CD4-positive, alpha-beta T cell (primary cell): ENCODE results near the gene NDUFB8. TPM values are rescaled to one million over a fixed set of nuclear protein-coding genes. Genes with fewer than 3 reads are reported as not detected.

Experiments
- ATAC-seq: fragments of 200-7000 bp; cut with Tn5 transposase; one replicate; pipeline ENCODE4 v1.10.0; 2022; ENCODE audit warnings: mild to moderate bottlenecking; ENCODE audit not compliant: poor library complexity
- CTCF ChIA-PET: fragments of 350-600 bp; sonication (Branson Sonifier 250); formaldehyde crosslinking; loops from one replicate; lab custom pipeline; 2021; ENCODE audit warnings: antibody characterized with exemption, inconsistent platforms; lab: Charles Lee
- POLR2A ChIA-PET: fragments of 350-600 bp; sonication (Branson Sonifier 250); formaldehyde crosslinking; loops from one replicate; lab custom pipeline; 2021; ENCODE audit warnings: antibody characterized with exemption, inconsistent platforms; lab: Charles Lee
- DNase-seq, 14 experiments: peaks; one replicate each; pipeline ENCODE4 v3.0.0-alpha.2; 2013 to 2020; ENCODE audit warnings: mixed read lengths in 2 of 14
- H3K27ac ChIP-seq, 2 donors: one replicate each; pipeline versions ENCODE4 v1.5.1 to v1.7.0; 2013; ENCODE audit warnings: low read length in 2 of 2, low read depth in 1 of 2, mild to moderate bottlenecking in 1 of 2
- H3K27me3 ChIP-seq, 2 experiments: 1 replicate in 1 of 2; 2 replicates in 1 of 2; pipeline versions ENCODE4 v1.6.1 to v1.7.0; 2013; ENCODE audit warnings: low read length in 2 of 2, control low read depth in 1 of 2, mild to moderate bottlenecking in 1 of 2, moderate library complexity in 1 of 2; ENCODE audit not compliant: insufficient read depth in 2 of 2, control insufficient read depth in 1 of 2
- H3K36me3 ChIP-seq: one replicate; pipeline ENCODE4 v1.6.1; 2013; ENCODE audit warnings: low read length, control low read depth; ENCODE audit not compliant: insufficient read depth
- H3K4me1 ChIP-seq: one replicate; pipeline ENCODE4 v1.6.1; 2013; ENCODE audit warnings: low read length, control low read depth; ENCODE audit not compliant: insufficient read depth
- H3K4me3 ChIP-seq: one replicate; pipeline ENCODE4 v1.5.1; 2013; ENCODE audit warnings: mild to moderate bottlenecking, low read length, moderate library complexity
- H3K9me3 ChIP-seq, 2 experiments: 1 replicate in 1 of 2; 2 replicates in 1 of 2; pipeline versions ENCODE4 v1.6.1 to v1.7.0; 2013; ENCODE audit warnings: low read length in 2 of 2, mild to moderate bottlenecking in 2 of 2, control low read depth in 1 of 2, moderate library complexity in 1 of 2; ENCODE audit not compliant: control insufficient read depth in 1 of 2, insufficient read depth in 1 of 2
- H3K27ac Mint-ChIP-seq: one replicate; pipeline ENCODE4 v1.8.0; 2020; ENCODE audit warnings: mixed read lengths
- H3K27me3 Mint-ChIP-seq: one replicate; pipeline ENCODE4 v1.8.0; 2021; ENCODE audit warnings: mixed read lengths
- H3K36me3 Mint-ChIP-seq: one replicate; pipeline ENCODE4 v1.8.0; 2021; ENCODE audit warnings: low read depth, mixed read lengths
- H3K4me1 Mint-ChIP-seq: one replicate; pipeline ENCODE4 v1.8.0; 2021; ENCODE audit warnings: low read depth, mixed read lengths
- H3K4me3 Mint-ChIP-seq: one replicate; pipeline ENCODE4 v1.8.0; 2020; ENCODE audit warnings: mild to moderate bottlenecking, mixed read lengths
- H3K9me3 Mint-ChIP-seq: one replicate; pipeline ENCODE4 v1.8.0; 2020; ENCODE audit warnings: mixed read lengths
- CTCF ChIP-seq: fragments of 200-600 bp; IDR thresholded peaks from one replicate; pipeline ENCODE4 v1.8.0; 2022; ENCODE audit warnings: antibody characterized with exemption, mild to moderate bottlenecking
- intact Hi-C, 2 experiments: fragments of 100-400 bp; cut with DNase I in 1 of 2; cut with micrococcal nuclease in 1 of 2; formaldehyde crosslinking; loops; one replicate each; pipeline versions ENCODE4 v1.15.1 to v1.9.0; 2023 to 2025; cut with DNase I, micrococcal nuclease
- total RNA-seq, 174 experiments: library from RNA in 2 of 174; stranded (reverse) in 2 of 174; gene quantifications; one replicate each; pipeline ENCODE4 v1.2.3 and lab custom pipeline; 2021 to 2026

The NDUFB8 gene
- total RNA-seq, 2 experiments from 2014 or later: 155 to 173 TPM

- peaks cover 20% of the 10 kb centered on the region for H3K4me1 Mint-ChIP-seq
- no peaks in the 10 kb centered on the region for H3K27me3 Mint-ChIP-seq
- no peaks in the 10 kb centered on the region for H3K27me3 ChIP-seq
- H3K4me1 ChIP-seq: peaks cover 12% of the 10 kb centered on the region
- H3K9me3 ChIP-seq: no peaks in the 10 kb centered on the region
- intact Hi-C loops: no loop called here
- DNase-seq (no peak), ATAC-seq (no peak)
- H3K36me3 ChIP-seq: peaks cover 42% of the 10 kb centered on the region
- H3K27ac Mint-ChIP-seq: no peak overlapping the region
- TF ChIP-seq CTCF: no peak
- POLR2A ChIA-PET: interaction anchor here (0.9 kb wide), 1 partner anchor 15 kb away, joined by 4 read pairs; the partner anchor contains the start of gene HIF1AN
- no peaks in the 10 kb centered on the region for H3K9me3 Mint-ChIP-seq
- CTCF ChIA-PET: interaction anchor here (0.7 kb wide), 1 partner anchor 15 kb away, joined by 3 read pairs; the partner anchor contains the start of gene HIF1AN
- H3K27ac ChIP-seq: no peak overlapping the region
- no peak overlapping the region for H3K4me3 ChIP-seq
- peaks cover 60% of the 10 kb centered on the region for H3K36me3 Mint-ChIP-seq
- H3K4me3 Mint-ChIP-seq: no peak overlapping the region
Observed at GRCh38 chr10:100520811-100521210, 8.9 kb downstream of the NDUFB8 start.

- ChIA-PET POLR2A (interaction anchor here (0.6 to 2.0 kb wide), 8 partner anchors 9 to 81 kb away, joined by 3 to 25 read pairs (median 4); partner anchors contain the start of genes HIF1AN and NDUFB8), CTCF (interaction anchor here (0.6 to 2.4 kb wide), 16 partner anchors 8 to 189 kb away, joined by 3 to 45 read pairs (median 4); partner anchors contain the start of genes HIF1AN, NDUFB8 and PKD2L1)
- peaks cover 51% of the 10 kb centered on the region for H3K36me3 Mint-ChIP-seq
- ATAC-seq (no peak), DNase-seq (peak in 1 of 14 experiments; percentile 26)
- no peaks in the 10 kb centered on the region for H3K27me3 Mint-ChIP-seq
- peak within 1 kb of the TSS; percentile 29 for H3K27ac Mint-ChIP-seq
- H3K4me3 ChIP-seq: no peak within 1 kb of the TSS
- no peaks in the 10 kb centered on the region for H3K27me3 ChIP-seq
- no peak for TF ChIP-seq CTCF
- intact Hi-C loops: loop anchor here in 1 of 2 experiments (2.0 kb wide), 1 partner anchor 37 kb away; no protein-coding TSS in a partner anchor
- H3K36me3 ChIP-seq: peaks cover 38% of the 10 kb centered on the region
- H3K9me3 ChIP-seq: no peaks in the 10 kb centered on the region
- no peaks in the 10 kb centered on the region for H3K9me3 Mint-ChIP-seq
- H3K4me3 Mint-ChIP-seq: no peak within 1 kb of the TSS
- H3K27ac ChIP-seq: no peak within 1 kb of the TSS
- H3K4me1 ChIP-seq: peaks cover 12% of the 10 kb centered on the region
- H3K4me1 Mint-ChIP-seq: peaks cover 17% of the 10 kb centered on the region
Observed at GRCh38 chr10:100519311-100520051, 10.2 kb downstream of the NDUFB8 start, which contains the start of gene SEC31B. TSS of gene SEC31B (minus strand) at chr10:100519861. CDS start at chr10:100516952, 2,909 bp downstream.

- Histone ChIP-seq H3K27ac (no peak overlapping the region), H3K27me3 (no peaks in the 10 kb centered on the region), H3K36me3 (peaks cover 32% of the 10 kb centered on the region), H3K4me1 (peaks cover 12% of the 10 kb centered on the region), H3K9me3 (no peaks in the 10 kb centered on the region), H3K4me3 (no peak overlapping the region)
- Mint-ChIP-seq H3K27ac (peak overlapping the region; percentile 29), H3K36me3 (peaks cover 50% of the 10 kb centered on the region), H3K27me3 (no peaks in the 10 kb centered on the region), H3K9me3 (no peaks in the 10 kb centered on the region), H3K4me1 (peaks cover 16% of the 10 kb centered on the region), H3K4me3 (no peak overlapping the region)
- POLR2A ChIA-PET: interaction anchor here (0.6 to 2.0 kb wide), 8 partner anchors 9 to 80 kb away, joined by 3 to 25 read pairs (median 4); partner anchors contain the start of genes HIF1AN and NDUFB8
- intact Hi-C loops: loop anchor here (1.0 to 2.0 kb wide), 4 partner anchors 10 to 84 kb away; no protein-coding TSS in a partner anchor
- DNase-seq (peak; percentile 38 to 76 (median 52)), ATAC-seq (peak; percentile 80)
- peak; percentile 88 for TF ChIP-seq CTCF
- CTCF ChIA-PET: interaction anchor here (0.6 to 2.4 kb wide), 18 partner anchors 9 to 189 kb away, joined by 3 to 45 read pairs (median 4); partner anchors contain the start of genes HIF1AN, NDUFB8 and PKD2L1
Observed at GRCh38 chr10:100518761-100519241, 10.9 kb downstream of the NDUFB8 start.
